Superior temporal gyrus (tissue), 1 donor: ENCODE results near the gene FGF16.
"Not testable (repeated sequence)": the region's sequence is repeated elsewhere in the genome, so short reads cannot be mapped to it uniquely, and the experiment has no call there.

ENCODE experiments used
- DNase-seq: peaks from one replicate; pipeline ENCODE4 v3.0.0-alpha.2; 2016; ENCODE audit errors: extremely low spot score

FGF16 gene

DNA sequence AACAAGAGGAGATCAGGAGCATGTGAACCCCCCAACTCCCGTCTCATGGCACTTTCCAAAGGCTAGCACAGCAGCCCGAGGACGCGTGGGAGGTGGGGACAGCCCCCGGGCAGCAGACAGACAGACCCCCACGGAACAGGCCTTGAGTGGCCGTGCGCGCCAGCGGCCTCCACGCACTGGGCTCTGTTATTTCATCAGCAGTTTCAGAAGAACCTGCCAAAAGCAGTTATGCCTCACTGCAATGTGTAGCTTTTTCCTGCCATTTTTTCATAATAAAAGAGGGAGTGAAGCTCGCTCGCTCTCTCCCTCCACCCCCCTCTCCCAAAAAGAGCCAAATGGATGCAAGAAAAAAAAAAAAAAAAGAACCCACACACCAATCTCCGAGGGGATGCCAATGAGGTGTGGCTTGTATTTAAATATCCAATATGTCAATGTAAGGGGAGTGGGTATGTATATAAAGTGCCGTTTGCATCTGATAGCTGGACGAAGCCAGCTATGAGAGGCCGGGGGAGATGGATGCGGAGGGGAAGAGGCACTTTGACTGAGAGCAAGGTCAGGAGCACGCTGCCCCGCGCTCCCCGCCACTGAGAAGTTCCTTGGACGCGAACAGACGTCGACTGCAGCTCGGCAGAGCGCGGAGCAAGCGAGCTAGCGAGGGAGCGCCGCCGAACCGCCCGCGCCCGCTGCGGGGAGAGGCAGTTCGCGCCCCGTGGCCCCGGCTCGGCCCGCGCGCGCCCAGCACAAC, at the start of gene FGF16:
Gene FGF16, plus strand, starts transcription at position 482 of the 745 bp plus-strand sequence. CDS start 286 bp downstream, outside the sequence.
- no peak for DNase-seq

DNA sequence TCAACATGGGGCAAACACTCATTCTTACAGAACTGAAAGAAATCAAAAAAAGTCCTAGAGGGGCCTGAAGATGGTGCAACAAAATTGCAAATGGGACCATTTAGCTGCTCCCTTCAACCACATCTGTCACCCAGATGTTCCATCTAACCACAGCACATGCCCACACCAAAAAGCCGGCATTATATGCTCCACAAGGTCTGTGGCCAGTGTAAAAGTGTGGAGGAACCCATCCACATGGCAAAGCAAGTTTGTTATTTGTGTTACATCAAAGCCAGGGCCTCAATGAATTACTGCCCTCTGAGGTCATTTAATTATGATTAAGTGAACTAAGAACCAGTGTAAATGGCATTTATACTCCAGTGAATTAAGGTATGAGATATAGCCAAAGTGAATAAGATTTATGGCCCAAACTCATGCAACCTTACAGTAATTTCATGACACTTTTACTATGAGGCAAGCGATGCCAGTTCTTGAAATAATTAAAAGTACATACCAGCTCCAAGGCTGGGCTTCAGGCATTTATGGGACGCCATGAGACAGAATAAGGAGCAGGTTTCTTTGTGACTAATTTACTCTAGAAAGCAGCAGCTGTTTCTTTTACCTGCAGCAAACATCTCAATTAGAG, 48.7 kb upstream of the FGF16 start:
- DNase-seq: no peak

DNA sequence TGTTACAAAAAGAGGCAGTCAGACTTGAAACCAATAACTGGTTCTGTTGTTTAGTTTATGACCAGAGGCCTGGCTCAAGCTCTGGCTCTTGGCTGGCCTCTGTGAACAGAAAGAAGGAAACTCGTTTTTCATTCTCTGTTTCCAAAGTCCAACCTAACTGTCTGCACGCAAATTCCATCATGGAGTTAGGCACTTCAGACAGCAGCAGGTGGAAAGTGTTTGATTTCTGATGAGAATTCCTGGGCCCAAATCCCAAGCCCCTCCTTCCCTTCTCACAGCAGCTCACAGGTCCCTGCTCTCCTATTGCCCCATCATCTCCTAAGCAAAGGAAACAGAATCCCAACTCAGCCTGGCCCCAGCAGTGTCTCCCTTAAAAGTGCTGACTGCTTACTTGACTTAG, 42.8 kb upstream of the FGF16 start:
- DNase-seq: no peak

DNA sequence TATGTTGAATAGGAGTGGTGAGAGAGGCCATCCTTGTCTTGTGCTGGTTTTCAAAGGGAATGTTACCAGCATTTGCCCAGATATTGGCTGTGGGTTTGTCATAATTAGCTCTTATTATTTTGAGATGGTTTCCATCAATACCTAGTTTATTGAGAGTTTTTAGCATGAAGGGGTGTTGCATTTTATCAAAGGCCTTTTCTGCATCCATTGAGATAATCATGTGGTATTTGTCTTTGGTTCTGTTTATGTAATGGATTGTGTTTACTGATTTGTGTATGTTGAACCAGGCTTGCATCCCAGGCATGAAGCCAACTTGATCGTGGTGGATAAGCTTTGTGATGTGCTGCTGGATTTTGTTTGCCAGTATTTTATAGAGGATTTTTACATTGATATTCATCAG, 39.4 kb upstream of the FGF16 start:
- DNase-seq: not testable (repeated sequence)

DNA sequence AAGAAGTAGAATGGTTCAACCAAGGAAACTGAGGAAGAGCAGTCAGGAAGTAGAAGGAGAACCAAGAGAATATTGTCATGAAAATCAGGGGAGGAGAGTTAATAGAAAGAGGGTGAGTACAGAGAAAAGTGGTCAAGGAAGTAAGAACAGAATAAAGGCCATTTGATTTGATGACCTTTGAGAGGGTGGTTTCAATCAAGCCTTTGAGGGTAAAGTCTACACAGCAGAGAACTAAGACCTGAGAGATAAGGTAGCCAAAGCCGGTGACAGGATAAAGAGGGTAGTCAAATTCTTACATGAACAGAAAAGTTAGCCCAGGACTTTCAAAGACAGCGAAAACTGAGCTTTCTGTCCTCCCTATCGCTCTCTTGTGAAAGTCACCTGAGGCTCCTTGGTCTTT, 34.6 kb upstream of the FGF16 start:
- no peak for DNase-seq

DNA sequence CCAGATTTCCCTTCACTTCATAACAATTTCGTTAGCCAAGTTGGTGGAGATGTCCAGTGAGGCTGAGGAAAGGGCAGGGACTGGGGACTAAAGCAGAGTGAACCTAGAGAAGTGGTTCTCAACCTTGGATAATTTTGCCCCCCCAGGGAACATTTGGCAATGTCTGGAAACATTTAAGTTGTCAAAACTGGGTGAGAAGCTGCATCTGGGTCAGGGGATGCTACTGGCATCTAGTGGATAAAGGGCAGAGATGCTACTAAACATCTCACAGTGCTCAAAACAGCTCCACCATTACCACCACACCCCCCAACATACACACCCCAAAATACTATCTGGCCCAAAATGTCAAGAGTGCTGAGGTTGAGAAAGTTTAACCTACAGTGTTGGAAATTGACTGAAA, 32.0 kb upstream of the FGF16 start:
- DNase-seq: no peak

DNA sequence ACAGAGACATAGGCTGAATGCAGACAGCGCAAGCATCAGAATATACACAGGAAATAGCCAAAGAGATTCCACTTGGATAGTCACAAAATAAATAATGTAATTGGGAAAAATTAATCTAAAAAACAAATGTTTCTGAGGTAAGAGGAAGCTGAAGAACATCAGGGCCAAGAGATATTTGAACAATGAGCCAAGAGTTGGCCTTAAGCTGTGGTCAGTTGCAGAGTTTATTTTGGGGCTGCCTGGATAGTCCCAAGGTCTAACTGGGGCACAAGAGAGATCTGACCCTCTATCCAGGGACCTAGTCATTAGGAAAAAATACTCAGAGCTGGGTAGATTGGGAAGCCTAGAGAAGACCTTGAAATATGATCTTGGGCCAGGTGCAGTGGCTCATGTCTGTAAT, 31.3 kb upstream of the FGF16 start:
- DNase-seq: no peak

DNA sequence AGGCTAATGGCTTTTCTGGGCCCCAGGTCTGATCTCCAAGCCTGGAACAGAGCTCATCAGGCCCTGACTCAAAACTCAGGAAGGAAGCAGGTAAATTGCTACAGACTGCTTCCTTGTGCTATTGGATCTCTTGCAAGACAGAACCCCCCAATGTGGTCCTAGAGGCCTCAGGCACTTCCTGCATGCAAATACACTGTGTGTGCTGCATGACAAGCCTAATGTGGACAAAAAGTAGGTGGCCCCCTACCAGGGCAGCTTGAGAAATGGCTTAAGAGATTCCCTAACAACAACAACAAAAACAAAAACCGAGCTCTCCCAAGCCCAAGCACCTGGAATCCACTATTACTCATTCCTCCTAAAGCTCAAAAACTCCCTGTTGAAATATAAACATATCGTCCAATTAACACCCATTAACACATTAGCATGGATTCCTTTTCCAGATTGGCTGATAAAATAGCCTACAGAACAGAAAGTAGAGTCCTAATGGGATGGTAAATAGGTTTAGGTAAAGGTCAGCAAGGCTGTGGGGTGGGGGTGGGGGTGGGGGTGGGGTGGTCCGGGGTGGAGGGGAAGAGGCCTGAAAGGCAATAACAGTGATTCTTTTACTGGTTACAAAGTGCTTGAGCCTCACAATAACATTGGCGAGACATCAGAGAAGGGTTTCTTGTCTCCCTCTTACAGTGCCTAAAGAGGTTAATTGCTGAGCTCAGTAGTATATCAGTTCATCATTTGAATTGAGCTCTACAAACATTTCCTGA, 24.1 kb upstream of the FGF16 start:
- no peak for DNase-seq

DNA sequence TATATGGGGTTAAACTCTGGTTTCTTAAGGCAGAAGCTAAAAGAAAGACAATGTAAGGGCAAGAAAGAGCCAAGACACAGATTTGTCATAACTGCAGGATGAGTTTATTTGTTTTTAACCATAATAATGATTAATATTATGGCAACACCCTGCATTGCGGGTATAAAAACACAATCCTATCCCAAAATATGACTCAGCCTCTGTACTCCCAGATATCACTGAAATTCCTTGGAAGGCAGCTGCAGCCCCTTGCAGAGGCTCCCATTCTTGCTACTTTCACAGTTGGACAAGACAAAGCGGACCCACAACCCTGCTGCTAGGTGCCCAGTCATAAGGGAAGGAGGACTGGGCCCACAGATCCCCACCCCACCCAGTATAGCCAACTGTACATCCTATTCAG, 20.4 kb upstream of the FGF16 start:
- DNase-seq: no peak

DNA sequence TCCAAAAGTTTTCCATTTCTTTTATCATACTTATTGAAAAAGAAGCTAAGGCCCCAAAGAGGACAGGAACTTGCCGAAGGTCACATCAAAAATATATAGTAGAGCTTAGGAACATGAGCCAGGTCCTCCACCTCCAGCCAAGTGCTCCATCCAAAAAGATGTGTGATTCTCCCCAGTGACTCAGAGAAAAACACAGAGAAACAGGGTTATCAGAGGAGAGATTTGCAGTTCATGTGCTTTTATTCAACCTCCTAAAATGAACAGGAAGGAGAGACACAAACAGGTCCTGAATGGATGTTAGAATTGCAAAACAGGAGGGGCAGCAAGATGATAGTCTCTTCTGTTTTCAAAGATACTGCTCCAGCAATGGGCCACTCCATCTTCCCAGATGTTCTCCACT, 19.6 kb upstream of the FGF16 start:
- DNase-seq: no peak

DNA sequence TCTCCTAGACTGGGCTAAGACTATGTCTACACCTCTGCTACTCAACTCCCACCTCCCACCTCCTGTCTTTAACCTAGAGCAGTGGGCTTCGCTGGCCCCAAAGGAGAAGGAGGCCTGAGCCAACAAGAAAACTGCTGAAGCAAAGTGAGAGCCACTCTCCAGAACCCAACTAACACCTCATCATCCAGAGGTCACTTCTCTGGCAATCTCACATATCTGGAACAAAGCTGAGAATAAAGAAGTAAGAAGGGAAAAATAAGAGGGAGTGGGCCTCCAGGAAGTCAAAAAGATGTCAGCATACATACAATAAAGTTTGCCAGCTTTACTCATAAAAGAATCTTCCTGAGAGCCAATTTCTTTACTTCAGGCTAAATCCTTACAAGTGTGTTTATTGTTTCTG, 18.6 kb upstream of the FGF16 start:
- no peak for DNase-seq

DNA sequence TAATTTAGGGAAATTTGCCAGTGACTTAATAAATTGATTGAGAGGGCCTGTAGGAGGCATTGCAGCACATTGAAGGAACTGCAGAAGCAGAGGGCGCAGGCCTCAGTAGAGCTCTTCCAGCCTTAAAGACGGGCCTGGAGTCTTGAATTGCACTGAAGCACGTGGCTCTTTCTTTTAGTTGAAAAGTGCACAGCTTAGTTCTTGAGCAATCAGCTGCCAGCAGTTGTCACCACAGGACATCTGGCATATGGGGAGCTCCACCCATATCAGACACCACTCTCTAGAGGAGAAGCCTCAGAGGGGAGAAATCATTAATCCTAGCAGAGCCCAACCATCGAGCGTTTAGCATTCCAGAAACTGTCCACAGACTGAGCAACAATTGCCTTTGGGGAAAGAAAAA, 16.0 kb upstream of the FGF16 start:
- no peak for DNase-seq

DNA sequence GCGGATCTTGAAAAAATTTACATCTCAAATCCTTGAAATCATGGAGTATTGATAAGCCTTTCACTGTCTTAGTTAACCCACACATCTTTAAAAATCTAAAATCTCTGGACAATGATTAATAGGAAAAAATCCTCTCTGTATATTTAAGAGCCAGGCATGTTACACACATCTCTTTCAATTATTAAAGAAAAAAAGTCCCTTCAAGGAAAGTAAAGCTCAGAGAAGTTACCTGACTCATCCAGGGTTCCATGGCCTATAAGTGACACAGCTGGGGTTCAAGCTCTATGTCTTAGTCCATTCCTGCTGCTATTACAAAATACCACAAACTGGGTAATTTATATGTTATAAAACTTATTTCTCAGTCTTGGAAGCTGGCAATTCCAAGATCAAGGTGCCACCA, 14.2 kb upstream of the FGF16 start:
- no peak for DNase-seq

DNA sequence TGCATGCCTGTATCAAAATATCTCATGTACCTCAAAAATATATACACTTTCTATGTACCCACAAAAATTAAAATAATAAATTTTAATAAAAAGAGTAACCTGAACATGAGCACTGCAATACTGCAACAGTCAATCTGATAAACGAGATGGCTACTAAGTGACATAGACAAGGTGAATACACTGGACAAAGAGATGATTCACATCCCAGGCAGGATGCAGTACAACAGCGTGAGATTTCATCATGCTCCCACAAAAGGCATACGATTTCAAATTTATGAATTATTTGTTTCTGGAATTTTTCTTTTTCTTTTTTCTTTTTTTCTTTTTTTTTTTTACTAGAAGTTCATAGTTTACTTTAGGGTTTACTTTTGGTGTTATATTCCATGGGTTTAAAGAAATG, 12.2 kb upstream of the FGF16 start:
- no peak for DNase-seq

DNA sequence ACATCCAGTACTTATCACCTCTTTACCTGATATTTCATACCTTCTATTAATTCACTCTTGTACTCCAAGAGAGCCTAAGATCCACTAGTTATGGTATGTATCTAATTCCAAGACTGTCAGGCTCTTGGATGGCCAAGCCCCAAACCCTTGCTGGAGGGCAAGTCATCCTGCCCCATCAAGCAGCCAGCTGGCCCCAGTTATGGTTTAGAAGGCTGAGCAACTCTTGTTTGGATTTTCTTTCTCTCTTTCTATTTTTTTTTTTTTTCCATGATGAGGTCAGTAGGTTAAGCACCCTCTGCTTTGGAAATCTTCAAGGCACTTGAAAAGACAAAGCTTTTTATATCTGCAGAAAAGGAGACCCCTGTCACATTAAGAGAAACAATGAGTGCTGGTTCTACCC, 10.9 kb upstream of the FGF16 start:
- DNase-seq: no peak

DNA sequence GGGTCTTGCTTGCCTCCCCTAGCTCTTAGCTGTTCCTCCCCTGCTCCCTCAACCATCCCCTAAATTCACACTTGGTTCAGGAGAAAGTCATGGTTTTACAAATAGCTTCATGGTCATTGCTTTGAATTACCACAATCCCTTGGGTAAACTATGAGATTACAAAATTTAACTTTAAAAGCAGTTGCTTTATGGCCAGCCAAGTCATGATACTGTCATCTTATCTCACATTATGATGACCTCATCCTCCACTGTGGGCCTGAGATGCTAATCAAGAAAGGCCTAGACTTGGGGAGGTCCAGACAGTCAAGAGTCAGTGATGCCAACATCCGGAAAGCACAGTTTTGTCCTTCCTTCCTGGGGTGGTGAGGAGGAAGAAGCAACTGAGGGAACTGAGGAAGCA, 10.5 kb upstream of the FGF16 start:
- DNase-seq: no peak

DNA sequence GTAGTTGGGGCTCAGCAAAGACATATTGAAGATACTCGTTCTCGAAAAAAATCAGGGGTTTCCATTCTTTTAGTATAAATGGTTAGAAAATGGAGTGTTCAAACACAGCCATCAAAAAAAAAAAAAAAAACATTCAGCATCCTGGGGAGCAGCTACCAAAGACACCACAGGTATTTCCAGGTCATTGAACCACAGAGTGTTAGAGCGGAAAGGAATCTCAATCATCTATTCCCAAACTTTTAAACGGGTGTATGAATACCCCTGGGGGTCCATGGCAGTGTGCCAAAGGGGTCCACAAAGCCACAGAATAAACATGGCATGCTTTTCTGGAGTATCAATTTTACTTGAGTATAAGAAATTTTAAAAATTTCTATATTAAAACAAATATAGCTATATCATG, 6.9 kb upstream of the FGF16 start:
- DNase-seq: no peak

DNA sequence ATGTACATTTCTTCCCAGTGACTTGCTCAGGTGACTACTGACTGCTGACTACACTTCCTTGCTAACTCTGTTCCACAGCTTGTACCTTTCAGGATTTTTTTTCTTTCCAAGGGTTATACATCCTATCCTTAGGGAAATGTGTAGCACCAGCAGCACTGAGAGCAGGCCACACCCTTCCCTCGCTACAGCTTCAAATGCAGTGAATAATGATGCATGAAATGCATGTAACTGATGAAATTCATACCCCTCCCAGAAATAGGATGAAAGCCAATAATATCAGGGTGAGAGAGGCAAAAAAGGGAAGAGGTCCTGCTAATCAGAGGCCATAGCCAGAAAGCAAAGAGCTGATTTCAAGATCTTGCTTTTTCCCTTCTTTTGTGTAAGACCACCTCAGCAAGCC, 6.2 kb upstream of the FGF16 start:
- DNase-seq: no peak

DNA sequence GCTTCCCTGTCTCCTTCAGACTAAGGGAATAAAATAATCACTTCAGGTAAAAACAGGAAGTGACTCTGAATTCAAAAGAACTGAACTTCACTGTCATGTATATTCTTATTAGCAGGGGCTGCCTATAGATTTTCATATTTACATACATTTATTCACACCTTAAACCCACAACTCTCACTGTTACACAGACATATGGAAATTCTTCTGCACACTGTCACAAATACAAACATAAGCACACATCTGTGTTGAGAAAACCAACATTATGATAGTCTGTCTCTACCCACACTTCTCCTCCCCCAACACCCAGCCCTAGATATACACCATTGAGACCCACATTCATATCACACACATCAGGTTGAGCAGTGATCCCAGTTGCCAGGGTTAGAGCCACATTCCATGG, 5.7 kb upstream of the FGF16 start:
- no peak for DNase-seq

DNA sequence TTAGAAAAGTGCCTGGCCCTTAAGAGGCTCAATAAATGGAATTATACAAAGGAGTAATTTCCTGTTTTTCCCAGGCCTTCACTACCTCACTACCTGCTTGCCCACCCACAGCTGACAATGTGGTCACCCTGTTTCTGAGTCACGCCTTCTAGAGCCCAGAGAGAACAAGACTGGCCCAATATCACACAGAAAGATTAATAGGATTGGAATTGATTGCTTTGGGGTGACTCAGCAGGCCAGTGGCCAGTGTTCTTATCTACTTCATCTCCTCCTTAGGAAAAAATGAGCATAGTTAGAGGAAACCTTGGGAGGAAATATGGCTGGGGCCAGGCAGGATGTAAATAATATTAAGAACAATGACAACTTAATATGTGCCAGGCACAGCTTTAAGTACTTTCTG, 4.5 kb upstream of the FGF16 start:
- no peak for DNase-seq

DNA sequence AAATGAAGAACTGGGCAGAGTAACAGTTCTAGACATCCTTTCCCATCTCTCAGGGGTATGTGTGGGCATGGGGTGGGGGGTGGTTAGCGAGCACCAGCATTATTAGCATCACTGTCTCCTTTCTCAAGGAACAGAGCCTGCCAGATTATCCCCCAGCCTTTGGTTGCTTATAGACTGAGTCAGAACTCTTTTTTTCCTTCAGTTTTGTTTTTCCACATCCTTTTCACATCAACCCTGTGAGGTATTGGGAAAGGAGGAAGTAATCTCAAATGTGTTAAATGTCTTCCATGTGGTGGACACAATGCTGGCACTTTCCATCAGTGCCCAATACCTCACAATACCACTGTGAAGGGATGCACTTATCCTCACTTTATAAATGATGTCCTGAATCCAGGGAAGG, 3.1 kb upstream of the FGF16 start:
- no peak for DNase-seq

DNA sequence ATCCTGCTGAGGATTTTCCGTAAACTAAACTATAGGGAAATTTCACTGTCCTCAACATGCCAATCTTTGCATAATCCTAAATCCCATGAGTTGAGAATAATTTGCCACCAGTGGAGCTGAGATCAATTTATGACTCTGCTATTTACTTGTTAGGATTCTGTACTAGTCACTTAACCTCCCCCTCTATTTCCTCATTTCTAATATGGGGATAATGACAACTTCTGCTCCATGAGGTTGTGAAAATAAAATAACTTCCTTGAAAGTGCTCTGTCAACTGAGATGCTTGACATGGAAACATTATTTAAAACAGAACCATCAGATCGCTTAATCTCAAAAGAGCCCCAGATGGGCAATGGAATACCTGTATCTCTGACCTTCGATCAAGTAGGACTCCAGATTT, 2.6 kb upstream of the FGF16 start:
- DNase-seq: no peak

DNA sequence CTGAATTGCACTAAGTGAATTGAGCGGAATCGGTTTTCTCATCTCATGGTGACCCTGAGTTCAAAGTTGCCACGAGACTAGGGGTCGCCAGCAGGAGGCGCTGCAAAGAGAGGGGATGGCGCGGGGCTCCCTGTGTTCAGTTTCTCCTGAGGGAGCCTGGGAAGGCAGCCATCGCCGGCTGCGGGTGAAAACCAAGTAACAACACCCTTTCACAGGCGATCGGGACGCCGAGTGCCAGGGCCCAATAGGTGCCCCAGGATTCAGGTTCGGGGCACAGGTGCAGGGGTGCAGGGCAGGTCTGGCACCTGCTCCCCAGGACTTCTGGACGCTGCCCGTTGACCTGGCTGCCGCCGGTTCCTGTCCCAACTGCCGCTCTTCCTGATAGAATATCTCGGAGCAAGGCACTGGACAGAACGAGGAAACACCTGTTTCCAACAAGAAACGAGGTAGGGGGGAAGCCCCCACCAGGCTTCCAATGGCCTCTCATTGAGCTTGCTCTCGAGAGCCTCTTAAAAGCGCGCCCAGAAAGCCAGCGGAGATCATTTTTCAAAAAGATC, 1.1 kb upstream of the FGF16 start:
- no peak for DNase-seq
